Measurements from ENCODE around the gene GDF7.

GDF7 gene

GRCh38 chr2:20676353-20677215 is 9.6 kb downstream of the GDF7 start:
- no peak for DNase-seq (ENCODE audit: low read depth, low spot score)
- no peak overlapping the region for H3K4me3 ChIP-seq (ENCODE audit: low read depth, low read length)
- TF ChIP-seq CTCF (IDR thresholded peaks at IDR 0.05; ENCODE audit: low read depth, low read length), result no peak
- in situ Hi-C loops (cut with HindIII; ENCODE audit: low sequenced_read_pairs), result no loop called here

DNA sequence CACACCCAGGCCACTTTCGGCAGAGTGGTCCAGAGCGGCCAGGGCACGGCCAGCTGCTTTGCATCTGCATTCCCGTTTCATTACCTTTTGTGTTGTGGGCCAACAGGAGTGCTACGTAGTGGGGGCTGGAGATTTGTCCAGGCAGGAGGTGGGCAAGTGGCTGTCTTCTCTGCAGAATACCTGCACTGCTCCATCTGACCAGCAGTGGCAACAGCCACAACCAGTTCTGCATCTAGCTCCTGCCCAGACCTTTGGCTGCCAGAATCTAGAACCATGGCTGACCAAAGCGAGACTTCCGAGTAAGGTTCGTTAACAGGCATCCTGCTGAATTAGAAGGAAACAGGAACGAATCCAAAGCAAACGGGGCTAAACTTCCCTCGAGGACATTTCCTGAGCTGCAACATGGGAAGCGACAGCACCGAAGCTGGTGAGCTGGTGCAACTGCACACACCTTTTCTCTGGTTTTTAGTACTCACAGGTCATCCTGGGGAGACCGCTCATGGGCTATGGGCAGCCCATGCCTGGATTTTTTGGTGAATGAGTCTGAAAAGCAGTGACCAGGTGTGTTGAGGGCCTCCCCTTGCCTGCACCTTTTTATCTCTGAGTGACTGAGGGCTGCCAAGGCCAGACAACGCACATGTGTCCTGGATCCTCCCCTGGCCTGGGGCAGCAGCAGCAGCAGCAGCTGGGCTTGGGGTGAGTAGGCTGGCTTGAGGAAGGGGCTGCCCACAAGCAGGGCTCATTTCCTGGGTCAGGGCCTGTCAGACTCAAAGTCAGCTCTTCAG is 10.5 kb downstream of the GDF7 start:
- H3K4me3 ChIP-seq (ENCODE audit: low read depth, low read length), result no peak overlapping the region
- peak; percentile 5 for TF ChIP-seq CTCF (IDR thresholded peaks at IDR 0.05; ENCODE audit: low read depth, low read length)
- DNase-seq (ENCODE audit: low read depth, low spot score), result no peak
- in situ Hi-C loops (cut with HindIII; ENCODE audit: low sequenced_read_pairs), result no loop called here

DNA sequence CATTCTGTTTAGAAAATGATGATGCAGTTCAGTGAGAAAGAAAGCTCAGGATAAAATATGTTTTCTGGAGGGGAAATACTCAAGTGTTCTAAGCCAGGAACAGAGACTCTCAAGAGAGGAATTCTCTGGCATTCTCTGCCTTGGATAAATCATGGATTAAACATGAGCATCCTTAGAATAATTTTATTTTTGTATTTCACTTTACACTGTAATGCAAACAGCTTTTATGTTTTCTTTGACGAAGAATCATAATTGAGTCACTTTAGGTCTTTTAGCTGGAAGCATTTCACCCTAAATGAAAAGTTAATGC is 11.1 kb downstream of the GDF7 start:
- TF ChIP-seq CTCF (IDR thresholded peaks at IDR 0.05; ENCODE audit: low read depth, low read length), result no peak
- DNase-seq (ENCODE audit: low read depth, low spot score), result no peak
- no peak overlapping the region for H3K4me3 ChIP-seq (ENCODE audit: low read depth, low read length)
- in situ Hi-C loops (cut with HindIII; ENCODE audit: low sequenced_read_pairs), result no loop called here

- in situ Hi-C loops (cut with HindIII; ENCODE audit: low sequenced_read_pairs), result no loop called here
- no peak for DNase-seq (ENCODE audit: low read depth, low spot score)
- TF ChIP-seq CTCF (IDR thresholded peaks at IDR 0.05; ENCODE audit: low read depth, low read length), result no peak
- H3K4me3 ChIP-seq (ENCODE audit: low read depth, low read length), result no peak overlapping the region
Observed at GRCh38 chr2:20678780-20679179, 11.8 kb downstream of the GDF7 start.

DNA sequence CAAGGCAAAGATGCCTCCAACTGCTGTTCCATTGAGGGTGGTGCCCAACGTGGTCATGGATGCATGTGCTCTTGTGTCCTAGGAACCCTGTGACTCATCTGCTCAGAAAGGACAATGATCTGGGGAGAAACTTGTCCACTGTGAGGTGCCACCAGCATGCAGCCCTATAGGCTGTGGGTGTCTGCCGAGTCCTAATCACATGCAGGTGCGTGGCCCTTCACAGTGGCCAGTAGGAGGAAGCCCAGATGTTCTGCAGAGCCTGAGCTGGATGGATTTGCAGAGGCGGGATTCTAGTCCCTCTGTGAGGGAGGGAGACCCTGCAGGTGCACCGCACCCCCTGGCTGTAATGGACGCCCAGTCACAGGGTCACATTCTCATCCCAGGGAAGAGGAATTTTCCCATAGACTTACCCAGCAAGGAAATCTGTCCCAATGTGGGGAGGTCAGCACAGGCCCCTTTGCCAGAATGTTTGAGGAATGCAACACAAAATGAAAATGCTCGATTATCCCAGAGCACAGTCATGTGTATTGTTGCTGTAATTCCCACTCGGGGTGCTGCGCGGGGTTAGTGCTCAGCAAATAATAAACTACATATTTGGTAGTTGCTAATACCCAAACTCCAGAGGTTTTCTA is 13.9 kb downstream of the GDF7 start:
- in situ Hi-C loops (cut with HindIII; ENCODE audit: low sequenced_read_pairs), result no loop called here
- no peak for TF ChIP-seq CTCF (IDR thresholded peaks at IDR 0.05; ENCODE audit: low read depth, low read length)
- DNase-seq (ENCODE audit: low read depth, low spot score), result no peak
- no peak overlapping the region for H3K4me3 ChIP-seq (ENCODE audit: low read depth, low read length)

- in situ Hi-C loops (cut with HindIII; ENCODE audit: low sequenced_read_pairs), result no loop called here
- H3K4me3 ChIP-seq (ENCODE audit: low read depth, low read length), result no peak overlapping the region
- DNase-seq (ENCODE audit: low read depth, low spot score), result no peak
- TF ChIP-seq CTCF (IDR thresholded peaks at IDR 0.05; ENCODE audit: low read depth, low read length), result peak; percentile 74
Observed at GRCh38 chr2:20682167-20682920, 15.4 kb downstream of the GDF7 start.

All from astrocyte of the spinal cord (primary cell).